Stomach (tissue), 9 donors: ENCODE results near the gene ANKRD33B. TPM values are rescaled to one million over a fixed set of nuclear protein-coding genes. Genes with fewer than 3 reads are reported as not detected.

Source experiments
- DNase-seq, 2 donors: peaks; one replicate each; pipeline versions ENCODE4 v3.0.0 to v3.0.0-alpha.2; 2013 to 2019
- H3K27ac ChIP-seq, 5 donors: fragments of 200-600 bp in 4 of 5; sonication (generic) in 4 of 5; one replicate each; pipeline ENCODE4 v1.5.1; 2013 to 2019; ENCODE audit warnings: mild to moderate bottlenecking in 1 of 5, moderate library complexity in 1 of 5
- H3K27me3 ChIP-seq, 3 donors: fragments of 200-600 bp; sonication (generic); one replicate each; pipeline ENCODE4 v1.5.1; 2017 to 2019; ENCODE audit warnings: mixed run types in 1 of 3
- H3K36me3 ChIP-seq, 4 donors: fragments of 200-600 bp; sonication (generic); 1 replicate in 3 of 4; 2 replicates in 1 of 4; pipeline ENCODE4 v1.5.1; 2016 to 2019
- H3K4me1 ChIP-seq, 4 donors: fragments of 200-600 bp; sonication (generic); one replicate each; pipeline ENCODE4 v1.5.1; 2016 to 2019
- H3K4me3 ChIP-seq, 4 donors: fragments of 200-600 bp; sonication (generic) in 3 of 4; one replicate each; pipeline ENCODE4 v1.5.1; 2016 to 2019; ENCODE audit warnings: mild to moderate bottlenecking in 1 of 4
- H3K9me3 ChIP-seq, 4 donors: fragments of 200-600 bp; sonication (generic); one replicate each; pipeline ENCODE4 v1.5.1; 2016 to 2019
- CTCF ChIP-seq, 7 experiments: fragments of 450-650 bp in 4 of 7; fragments of 200-600 bp in 3 of 7; sonication (generic) in 3 of 7; IDR thresholded peaks; one replicate each; pipeline ENCODE4 v1.5.1; 2016 to 2019; ENCODE audit warnings: antibody characterized with exemption in 7 of 7, control low read depth in 2 of 7, mild to moderate bottlenecking in 1 of 7
- EP300 ChIP-seq: sonication (generic); formaldehyde crosslinking; IDR thresholded peaks from one replicate; pipeline ENCODE4 v1.6.1; 2017; ENCODE audit warnings: antibody characterized with exemption
- POLR2A ChIP-seq, 4 donors: fragments of 450-650 bp; IDR thresholded peaks; one replicate each; pipeline ENCODE4 v1.6.1; 2016; ENCODE audit warnings: antibody characterized with exemption in 4 of 4, control low read depth in 2 of 4, mild to moderate bottlenecking in 1 of 4, moderate library complexity in 1 of 4
- POLR2AphosphoS5 ChIP-seq, 3 donors: sonication (generic); formaldehyde crosslinking; IDR thresholded peaks; one replicate each; pipeline ENCODE4 v1.6.1; 2016; ENCODE audit warnings: antibody characterized with exemption in 3 of 3
- WGBS, 5 donors: extraction: QIAGEN DNeasy Blood & Tissue Kit in 3 of 5; methylation state at CpG; one replicate each; pipeline versions ENCODE4 v1.1.5 to v1.1.7; 2013 to 2018; 5-methylcytosine and 5-hydroxymethylcytosine counted together
- intact Hi-C: fragments of 100-400 bp; cut with DNase I; formaldehyde crosslinking; loops from one replicate; pipeline ENCODE4 v1.15.1; 2023; ENCODE audit warnings: low total_unique reads
- polyA plus RNA-seq, 3 donors: library from polyadenylated mRNA; stranded (reverse); fragments of 200-250 nt; gene quantifications; one replicate each; pipeline ENCODE4 v1.2.3, GENCODE V29; 2013
- total RNA-seq, 5 donors: library from RNA; depleted of rRNA; stranded (reverse); fragments of >200 nt; gene quantifications; one replicate each; pipeline versions ENCODE4 v1.1.0 to v1.2.3, GENCODE V29; 2014 to 2016
- donor health status: healthy with polysubstance abuse.
- donor health status: Bipolar disorder and iron deficiency.
- donor health status: healthy.

ANKRD33B gene
- total and polyA plus RNA-seq, 8 donors = 0.45 to 6.4 (median 1.8) TPM

GRCh38 chr5:10524376-10525123, 39.3 kb upstream of the ANKRD33B start:
- Histone ChIP-seq H3K4me1 (no peaks in the 10 kb centered on the region), H3K27me3 (peaks cover 0 to 8% (median 0%) of the 10 kb centered on the region in 3 donors), H3K36me3 (no peaks in the 10 kb centered on the region), H3K27ac (no peak overlapping the region), H3K4me3 (no peak overlapping the region), H3K9me3 (peaks cover 0 to 5% (median 0%) of the 10 kb centered on the region in 4 donors)
- 84 to 87% (median 85%) methylated on average over 19 of the region's 19 CpGs for WGBS, 5 donors
- no peak for DNase-seq
- intact Hi-C loops = no loop called here
- no peak for TF ChIP-seq POLR2AphosphoS5 (IDR thresholded peaks at IDR 0.05)
- no peak for TF ChIP-seq CTCF (IDR thresholded peaks at IDR 0.05)
- TF ChIP-seq EP300 = no peak
- TF ChIP-seq POLR2A (IDR thresholded peaks at IDR 0.05) = no peak

GRCh38 chr5:10525124-10525495, 38.8 kb upstream of the ANKRD33B start:
- no peak for DNase-seq
- H3K9me3 ChIP-seq = peaks cover 0 to 5% (median 0%) of the 10 kb centered on the region in 4 donors
- H3K4me3 ChIP-seq = no peak overlapping the region
- H3K27ac ChIP-seq = no peak overlapping the region
- H3K27me3 ChIP-seq = peaks cover 0 to 8% (median 0%) of the 10 kb centered on the region in 3 donors
- H3K36me3 ChIP-seq = no peaks in the 10 kb centered on the region
- TF ChIP-seq EP300 (no peak), POLR2AphosphoS5 (IDR thresholded peaks at IDR 0.05) (no peak)
- WGBS, 5 donors = 51 to 70% (median 66%) methylated on average over 4 of the region's 4 CpGs
- intact Hi-C loops = no loop called here
- H3K4me1 ChIP-seq = no peaks in the 10 kb centered on the region

- no peaks in the 10 kb centered on the region for H3K4me1 ChIP-seq
- DNase-seq = no peak
- no peak overlapping the region for H3K27ac ChIP-seq
- H3K4me3 ChIP-seq = no peak overlapping the region
- 72 to 86% (median 79%) methylated on average over 11 of the region's 11 CpGs for WGBS, 5 donors
- peaks cover 0 to 8% (median 0%) of the 10 kb centered on the region in 3 donors for H3K27me3 ChIP-seq
- no peaks in the 10 kb centered on the region for H3K9me3 ChIP-seq
- TF ChIP-seq CTCF (IDR thresholded peaks at IDR 0.05) = no peak
- TF ChIP-seq EP300 = no peak
- no peak for TF ChIP-seq POLR2AphosphoS5 (IDR thresholded peaks at IDR 0.05)
- no peak for TF ChIP-seq POLR2A (IDR thresholded peaks at IDR 0.05)
- intact Hi-C loops = no loop called here
- H3K36me3 ChIP-seq = no peaks in the 10 kb centered on the region
These were observed 36.5 kb upstream of the ANKRD33B start for GRCh38 chr5:10527281-10527950.

- Histone ChIP-seq H3K4me3 (no peak overlapping the region), H3K9me3 (no peaks in the 10 kb centered on the region), H3K36me3 (no peaks in the 10 kb centered on the region), H3K27me3 (peaks cover 0 to 15% (median under 1%) of the 10 kb centered on the region in 3 donors), H3K27ac (no peak overlapping the region), H3K4me1 (peaks cover 0 to 4% (median under 1%) of the 10 kb centered on the region in 4 donors)
- no peak for DNase-seq
- intact Hi-C loops = no loop called here
- TF ChIP-seq EP300 (no peak), POLR2AphosphoS5 (IDR thresholded peaks at IDR 0.05) (no peak), CTCF (IDR thresholded peaks at IDR 0.05) (no peak), POLR2A (IDR thresholded peaks at IDR 0.05) (no peak)
- 71 to 79% (median 74%) methylated on average over 9 of the region's 9 CpGs for WGBS, 5 donors
These were observed 35.6 kb upstream of the ANKRD33B start for GRCh38 chr5:10528056-10528816.
